IMR-90 (cell line): ENCODE results near the gene TTLL11. TPM values are rescaled to one million over a fixed set of nuclear protein-coding genes. Genes with fewer than 3 reads are reported as not detected.
A peak's percentile ranks its signal among the peaks of the same experiment; 100 is the strongest.

ENCODE experiments used
- ATAC-seq: fragments of 200-7000 bp; cut with Tn5 transposase; 2 replicates; pipeline ENCODE4 v1.9.1; 2020; ENCODE audit warnings: low read depth, mild to moderate bottlenecking, moderate library complexity
- BruUV-seq: library from RNA; stranded (reverse); fragments of 400-500 nt; replicated peaks from 2 replicates; lab custom pipeline; 2021; lab: Mats Ljungman, UMichigan
- CTCF ChIA-PET: fragments of 300-600 bp; formaldehyde crosslinking; extraction: SDS; loops from one replicate; lab custom pipeline; 2021; ENCODE audit warnings: antibody characterized with exemption; lab: Yijun Ruan, JAX
- POLR2A ChIA-PET: fragments of 300-600 bp; sonication (Branson Sonifier 250); formaldehyde crosslinking; loops from one replicate; lab custom pipeline; 2022; ENCODE audit warnings: antibody characterized with exemption; ENCODE audit not compliant: unreplicated experiment; lab: Charles Lee
- DNase-seq: peaks from one replicate; pipeline ENCODE4 v3.0.0; 2013
- H2AFZ ChIP-seq: replicated peaks from 2 replicates; pipeline ENCODE3; 2013; ENCODE audit warnings: low read length, mild to moderate bottlenecking; ENCODE audit not compliant: poor library complexity
- H2AK5ac ChIP-seq: 2 replicates; pipeline ENCODE4 v1.6.1; 2013; ENCODE audit warnings: low read depth, low read length, inconsistent platforms
- H2AK9ac ChIP-seq: replicated peaks from 2 replicates; pipeline ENCODE3; 2013; ENCODE audit warnings: mild to moderate bottlenecking, low read depth, low read length, moderate library complexity; ENCODE audit not compliant: poor library complexity
- H2BK120ac ChIP-seq: 2 replicates; pipeline ENCODE4 v1.6.1; 2013; ENCODE audit warnings: low read depth, low read length, inconsistent platforms
- H2BK15ac ChIP-seq: 3 replicates; pipeline ENCODE4 v1.6.1; 2013; ENCODE audit warnings: low read depth, low read length, inconsistent platforms
- H2BK20ac ChIP-seq: 2 replicates; pipeline ENCODE4 v1.6.1; 2013; ENCODE audit warnings: low read depth, mild to moderate bottlenecking, inconsistent platforms, low read length, moderate library complexity
- H2BK5ac ChIP-seq: 2 replicates; pipeline ENCODE4 v1.6.1; 2013; ENCODE audit warnings: mild to moderate bottlenecking, low read depth, low read length, inconsistent platforms; ENCODE audit not compliant: poor library complexity, severe bottlenecking
- H3K14ac ChIP-seq: replicated peaks from 2 replicates; pipeline ENCODE4 v1.6.1; 2013; ENCODE audit warnings: low read depth, low read length, inconsistent platforms
- H3K18ac ChIP-seq: 2 replicates; pipeline ENCODE4 v1.6.1; 2013; ENCODE audit warnings: low read depth, low read length, control low read depth
- H3K23ac ChIP-seq: 2 replicates; pipeline ENCODE4 v1.6.1; 2013; ENCODE audit warnings: low read depth, low read length, inconsistent platforms
- H3K27ac ChIP-seq: 2 replicates; pipeline ENCODE4 v1.5.1; 2013; ENCODE audit warnings: mild to moderate bottlenecking, control low read depth, low read length; ENCODE audit not compliant: insufficient read depth
- H3K27me3 ChIP-seq: 2 replicates; pipeline ENCODE4 v1.6.1; 2013; ENCODE audit warnings: low read length; ENCODE audit not compliant: control insufficient read depth, insufficient read depth
- H3K36me3 ChIP-seq: 2 replicates; pipeline ENCODE4 v1.6.1; 2013; ENCODE audit warnings: low read length, mixed read lengths; ENCODE audit not compliant: control insufficient read depth, insufficient read depth
- H3K4ac ChIP-seq: 2 replicates; pipeline ENCODE4 v1.6.1; 2013; ENCODE audit warnings: low read depth, low read length, inconsistent platforms
- H3K4me1 ChIP-seq: 2 replicates; pipeline ENCODE4 v1.6.1; 2013; ENCODE audit warnings: low read length, mixed read lengths; ENCODE audit not compliant: control insufficient read depth, insufficient read depth
- H3K4me2 ChIP-seq: 2 replicates; pipeline ENCODE4 v1.6.1; 2013; ENCODE audit warnings: low read depth, mild to moderate bottlenecking, control low read depth, low read length, moderate library complexity
- H3K4me3 ChIP-seq: 2 replicates; pipeline ENCODE4 v1.5.1; 2013; ENCODE audit warnings: low read depth, mild to moderate bottlenecking, control low read depth, low read length, moderate library complexity; ENCODE audit not compliant: insufficient read depth
- H3K56ac ChIP-seq: 2 replicates; pipeline ENCODE4 v1.6.1; 2013; ENCODE audit warnings: low read length, inconsistent platforms; ENCODE audit not compliant: insufficient read depth; ENCODE audit errors: extremely low read depth
- H3K79me1 ChIP-seq, 2 experiments: 2 replicates each; pipeline ENCODE4 v1.6.1; 2013; ENCODE audit warnings: low read length in 2 of 2, inconsistent platforms in 1 of 2, low read depth in 1 of 2
- H3K9ac ChIP-seq: 2 replicates; pipeline ENCODE4 v1.6.1; 2013; ENCODE audit warnings: low read depth, low read length, control low read depth
- H3K9me1 ChIP-seq: 2 replicates; pipeline ENCODE4 v1.6.1; 2013; ENCODE audit warnings: low read length, inconsistent platforms; ENCODE audit not compliant: insufficient read depth
- H3K9me3 ChIP-seq: 2 replicates; pipeline ENCODE4 v1.6.1; 2013; ENCODE audit warnings: low read length; ENCODE audit not compliant: control insufficient read depth, insufficient read depth
- H4K20me1 ChIP-seq: 2 replicates; pipeline ENCODE4 v1.6.1; 2013; ENCODE audit warnings: low read length, inconsistent platforms; ENCODE audit not compliant: insufficient read depth
- H4K5ac ChIP-seq: 2 replicates; pipeline ENCODE4 v1.6.1; 2013; ENCODE audit warnings: mild to moderate bottlenecking, low read depth, low read length, control low read depth
- H4K8ac ChIP-seq, 2 experiments: 2 replicates each; pipeline ENCODE4 v1.6.1; 2013; ENCODE audit warnings: low read depth in 2 of 2, low read length in 2 of 2, control low read depth in 1 of 2, inconsistent platforms in 1 of 2
- H4K91ac ChIP-seq: 2 replicates; pipeline ENCODE4 v1.6.1; 2013; ENCODE audit warnings: low read depth, low read length, inconsistent platforms; ENCODE audit not compliant: insufficient read depth
- BHLHE40 ChIP-seq: fragments of 150-350 bp; IDR thresholded peaks from 2 replicates; pipeline ENCODE4 v1.6.1; 2016; ENCODE audit warnings: mild to moderate bottlenecking, low read depth, low read length
- CEBPB ChIP-seq: IDR thresholded peaks from 2 replicates; pipeline ENCODE4 v1.6.1; 2012; ENCODE audit warnings: low read depth, low read length, improper control_type of control experiment
- CHD1 ChIP-seq: IDR thresholded peaks from 2 replicates; pipeline ENCODE4 v1.6.1; 2012; ENCODE audit warnings: low read depth, low read length, improper control_type of control experiment
- CTCF ChIP-seq: conservative IDR thresholded peaks from 2 replicates; pipeline ENCODE4 v1.5.1; 2012; ENCODE audit warnings: mild to moderate bottlenecking, low read depth, low read length, improper control_type of control experiment
- ELK1 ChIP-seq: fragments of 150-350 bp; IDR thresholded peaks from 2 replicates; pipeline ENCODE4 v1.6.1; 2016; ENCODE audit warnings: low read depth, mild to moderate bottlenecking, low read length, moderate library complexity, borderline replicate concordance
- FOS ChIP-seq: fragments of 150-350 bp; IDR thresholded peaks from 2 replicates; pipeline ENCODE4 v1.6.1; 2016; ENCODE audit warnings: low read depth, low read length
- MAFK ChIP-seq: IDR thresholded peaks from 2 replicates; pipeline ENCODE4 v1.6.1; 2012; ENCODE audit warnings: low read depth, low read length, improper control_type of control experiment
- MAZ ChIP-seq: IDR thresholded peaks from 2 replicates; pipeline ENCODE4 v1.6.1; 2012; ENCODE audit warnings: low read depth, mild to moderate bottlenecking, low read length, improper control_type of control experiment, moderate library complexity, borderline replicate concordance
- MXI1 ChIP-seq: IDR thresholded peaks from 2 replicates; pipeline ENCODE4 v1.6.1; 2012; ENCODE audit warnings: low read depth, mild to moderate bottlenecking, low read length, moderate library complexity, borderline replicate concordance
- NFE2L2 ChIP-seq: fragments of 150-350 bp; IDR thresholded peaks from 2 replicates; pipeline ENCODE4 v1.6.1; 2016; ENCODE audit warnings: low read depth, mild to moderate bottlenecking, low read length
- POLR2A ChIP-seq: IDR thresholded peaks from 2 replicates; pipeline ENCODE4 v1.6.1; 2012; ENCODE audit warnings: mild to moderate bottlenecking, low read depth, low read length
- RAD21 ChIP-seq: IDR thresholded peaks from 2 replicates; pipeline ENCODE4 v1.6.1; 2012; ENCODE audit warnings: low read length, improper control_type of control experiment
- RCOR1 ChIP-seq: IDR thresholded peaks from 2 replicates; pipeline ENCODE4 v1.6.1; 2012; ENCODE audit warnings: mild to moderate bottlenecking, low read length, improper control_type of control experiment; ENCODE audit not compliant: insufficient replicate concordance
- RFX5 ChIP-seq: IDR thresholded peaks from 2 replicates; pipeline ENCODE4 v1.8.0; 2012; ENCODE audit warnings: low read depth, mild to moderate bottlenecking, low read length, moderate library complexity
- SMC3 ChIP-seq: fragments of 150-350 bp; IDR thresholded peaks from 2 replicates; pipeline ENCODE4 v1.6.1; 2016; ENCODE audit warnings: low read depth, mild to moderate bottlenecking, antibody characterized with exemption, low read length, moderate library complexity
- USF2 ChIP-seq: fragments of 150-350 bp; IDR thresholded peaks from 2 replicates; pipeline ENCODE4 v1.6.1; 2017; ENCODE audit warnings: mild to moderate bottlenecking, antibody characterized with exemption, low read length, low read depth
- WGBS, 2 experiments: methylation state at CpG; one replicate each; pipeline versions ENCODE4 v1.1.5 to v1.1.7; 2013; ENCODE audit warnings: missing lambda C conversion rate in 2 of 2; ENCODE audit not compliant: insufficient read length in 1 of 2; ENCODE audit errors: extremely low coverage in 2 of 2; 5-methylcytosine and 5-hydroxymethylcytosine counted together
- dilution Hi-C: fragments of 300-500 bp; cut with HindIII; formaldehyde crosslinking; loops from one replicate; pipeline ENCODE4 v1.14.3; 2018; ENCODE audit warnings: low sequenced_read_pairs; ENCODE audit not compliant: unreplicated experiment
- in situ Hi-C: fragments of 300-500 bp; cut with MboI; formaldehyde crosslinking; loops from 3 replicates; pipeline ENCODE4 v1.14.3; 2019; ENCODE audit warnings: low sequenced_read_pairs, inconsistent platforms, mixed read lengths
- intact Hi-C: fragments of 100-400 bp; cut with micrococcal nuclease; formaldehyde crosslinking; loops from 2 replicates; pipeline ENCODE4 v1.10.0; 2022
- polyA plus RNA-seq, 3 experiments: library from polyadenylated mRNA; depleted of rRNA; stranded (reverse); fragments of >200 nt; gene quantifications; 2 replicates each; pipeline ENCODE4 v1.2.3, GENCODE V29; 2012; ENCODE audit warnings: low replicate concordance in 1 of 3
- total RNA-seq: library from RNA; depleted of rRNA; stranded (reverse); fragments of >200 nt; gene quantifications from 2 replicates; pipeline ENCODE4 v1.2.3, GENCODE V29; 2012

Gene TTLL11
- total and polyA plus RNA-seq, 2 of the 4 experiments (the other 2 are of a cell fraction) = 2.0 to 4.6 TPM

GRCh38 chr9:122128969-122129343, 35.8 kb upstream of the TTLL11 start:
- H3K56ac ChIP-seq = no peak overlapping the region
- H3K27ac ChIP-seq = no peak overlapping the region
- ChIA-PET CTCF (interaction anchor here (1.3 kb wide), 1 partner anchor 221 kb away, joined by 5 read pairs; no protein-coding TSS in a partner anchor), POLR2A (no interaction called here)
- peaks cover 13% of the 10 kb centered on the region for H3K4me1 ChIP-seq
- H4K8ac ChIP-seq = no peak overlapping the region
- no peak overlapping the region for H2BK5ac ChIP-seq
- no peak overlapping the region for H3K23ac ChIP-seq
- H3K27me3 ChIP-seq = peaks cover 4% of the 10 kb centered on the region; the same call in 1 of the 2 replicates
- H3K9ac ChIP-seq = no peak overlapping the region
- H2BK20ac ChIP-seq = no peak overlapping the region
- dilution Hi-C loops (no loop called here), in situ Hi-C loops (no loop called here), intact Hi-C loops (no loop called here)
- H2BK15ac ChIP-seq = no peak overlapping the region
- no peaks in the 10 kb centered on the region for H3K36me3 ChIP-seq
- no peak overlapping the region for H2AK9ac ChIP-seq
- no peak overlapping the region for H2AFZ ChIP-seq
- 52% methylated on average over 3 of the region's 7 CpGs; no CpG with 5 or more reads in 1 of the 2 experiments for WGBS, 2 experiments
- 0 out of 2 replicates have a peak overlapping the region, but pooled peaks have one; percentile 20 for H2AK5ac ChIP-seq
- no peaks in the 10 kb centered on the region for H3K79me1 ChIP-seq
- H3K14ac ChIP-seq = no peak overlapping the region
- H3K9me1 ChIP-seq = peaks cover 10% of the 10 kb centered on the region
- H3K4ac ChIP-seq = no peak overlapping the region
- no peak for TF ChIP-seq CEBPB
- no peak for TF ChIP-seq RCOR1
- no peak for TF ChIP-seq BHLHE40
- no peak for TF ChIP-seq RAD21
- no peak for TF ChIP-seq ELK1
- no peak for TF ChIP-seq FOS
- TF ChIP-seq SMC3 = no peak
- no peak for TF ChIP-seq NFE2L2
- TF ChIP-seq MXI1 = no peak
- TF ChIP-seq POLR2A = no peak
- TF ChIP-seq CTCF = no peak
- TF ChIP-seq CHD1 = no peak
- TF ChIP-seq MAFK = no peak
- no peak for TF ChIP-seq MAZ
- no peak for TF ChIP-seq RFX5
- no peak for TF ChIP-seq USF2
- H4K91ac ChIP-seq = no peak overlapping the region
- DNase-seq (no peak), ATAC-seq (no peak)
- no peaks in the 10 kb centered on the region for H3K9me3 ChIP-seq
- no peaks in the 10 kb centered on the region for H4K20me1 ChIP-seq
- no peak overlapping the region for H2BK120ac ChIP-seq
- no peak overlapping the region for H4K5ac ChIP-seq
- no TSS peak for BruUV-seq
- H3K4me2 ChIP-seq = no peak overlapping the region
- H3K18ac ChIP-seq = no peak overlapping the region
- H3K4me3 ChIP-seq = no peak overlapping the region
